B cell (primary cell): ENCODE measurements around the gene TSHZ3. TPM values are rescaled to one million over a fixed set of nuclear protein-coding genes. Genes with fewer than 3 reads are reported as not detected.

ENCODE experiments used
- ATAC-seq: fragments of 200-7000 bp; cut with Tn5 transposase; one replicate; pipeline ENCODE4 v1.10.0; 2021; ENCODE audit warnings: low read depth, mild to moderate bottlenecking, moderate number of reproducible peaks, moderate library complexity
- CTCF ChIA-PET: fragments of 350-600 bp; sonication (Branson Sonifier 250); formaldehyde crosslinking; loops from one replicate; lab custom pipeline; 2021; ENCODE audit warnings: antibody characterized with exemption, inconsistent platforms; lab: Charles Lee
- POLR2A ChIA-PET: fragments of 350-600 bp; sonication (Branson Sonifier 250); formaldehyde crosslinking; loops from one replicate; lab custom pipeline; 2021; ENCODE audit warnings: antibody characterized with exemption; lab: Charles Lee
- DNase-seq: peaks from one replicate; pipeline ENCODE4 v3.0.0; 2013
- H2AFZ ChIP-seq: 2 replicates; pipeline ENCODE4 v1.6.1; 2012; ENCODE audit warnings: mild to moderate bottlenecking, low read depth, low read length; ENCODE audit not compliant: insufficient read depth, poor library complexity, severe bottlenecking
- H3K27ac ChIP-seq, 2 donors: 1 replicate in 1 of 2; 2 replicates in 1 of 2; pipeline ENCODE4 v1.5.1; 2012 to 2013; ENCODE audit warnings: low read length in 2 of 2, mild to moderate bottlenecking in 2 of 2, moderate library complexity in 1 of 2
- H3K27me3 ChIP-seq, 4 experiments: fragments of 200-600 bp in 1 of 4; sonication (generic) in 1 of 4; replicated peaks in 1 of 4; 1 replicate in 2 of 4; 2 replicates in 2 of 4; pipeline versions ENCODE4 v1.6.1 to v1.7.0; 2013 to 2016; ENCODE audit warnings: low read length in 3 of 4, mild to moderate bottlenecking in 2 of 4, mixed read lengths in 1 of 4, moderate library complexity in 1 of 4; ENCODE audit not compliant: insufficient read depth in 4 of 4, control insufficient read depth in 3 of 4; ENCODE audit errors: control extremely low read depth in 1 of 4
- H3K36me3 ChIP-seq, 2 experiments: replicated peaks in 1 of 2; 1 replicate in 1 of 2; 2 replicates in 1 of 2; pipeline versions ENCODE4 v1.6.1 to v1.7.1; 2013; ENCODE audit warnings: low read length in 1 of 2; ENCODE audit not compliant: insufficient read depth in 2 of 2, control insufficient read depth in 1 of 2; ENCODE audit errors: control extremely low read depth in 1 of 2, extremely low read depth in 1 of 2
- H3K4me1 ChIP-seq, 2 donors: fragments of 200-600 bp in 1 of 2; sonication (generic) in 1 of 2; 1 replicate in 1 of 2; 2 replicates in 1 of 2; pipeline versions ENCODE4 v1.5.1 to v1.6.1; 2013 to 2017; ENCODE audit warnings: low read length in 2 of 2; ENCODE audit not compliant: control insufficient read depth in 2 of 2, insufficient read depth in 2 of 2
- H3K4me2 ChIP-seq: replicated peaks from 2 replicates; pipeline ENCODE3; 2012; ENCODE audit warnings: mild to moderate bottlenecking, low read depth, low read length; ENCODE audit not compliant: poor library complexity, severe bottlenecking
- H3K4me3 ChIP-seq, 5 experiments: fragments of 200-600 bp in 1 of 5; sonication (generic) in 1 of 5; 1 replicate in 3 of 5; 2 replicates in 2 of 5; pipeline versions ENCODE4 v1.5.1 to v1.7.0; 2011 to 2016; ENCODE audit warnings: low read length in 4 of 5, mild to moderate bottlenecking in 4 of 5, low read depth in 2 of 5, control low read depth in 1 of 5, moderate library complexity in 1 of 5; ENCODE audit not compliant: insufficient read depth in 1 of 5; ENCODE audit errors: control extremely low read depth in 1 of 5, extremely low read depth in 1 of 5
- H3K79me2 ChIP-seq: fragments of 200-600 bp; sonication (generic); one replicate; pipeline ENCODE4 v1.6.0; 2016; ENCODE audit warnings: low read length; ENCODE audit not compliant: control insufficient read depth, insufficient read depth
- H3K9ac ChIP-seq: fragments of 200-600 bp; sonication (generic); 2 replicates; pipeline ENCODE4 v1.6.1; 2017; ENCODE audit warnings: mild to moderate bottlenecking, low read length, moderate library complexity
- H3K9me3 ChIP-seq, 3 donors: one replicate each; pipeline versions ENCODE4 v1.6.1 to v1.7.1; 2013; ENCODE audit warnings: low read length in 2 of 3; ENCODE audit not compliant: control insufficient read depth in 2 of 3, insufficient read depth in 1 of 3; ENCODE audit errors: control extremely low read depth in 1 of 3
- H4K20me1 ChIP-seq: 2 replicates; pipeline ENCODE4 v1.6.0; 2012; ENCODE audit warnings: mild to moderate bottlenecking, low read length; ENCODE audit not compliant: insufficient read depth, control insufficient read depth, poor library complexity, severe bottlenecking
- H3K27ac Mint-ChIP-seq: one replicate; pipeline ENCODE4 v1.8.0; 2021; ENCODE audit warnings: mixed read lengths
- H3K27me3 Mint-ChIP-seq: one replicate; pipeline ENCODE4 v1.8.0; 2021; ENCODE audit warnings: mixed read lengths
- H3K4me1 Mint-ChIP-seq: one replicate; pipeline ENCODE4 v1.8.0; 2021; ENCODE audit warnings: mixed read lengths
- H3K4me3 Mint-ChIP-seq: one replicate; pipeline ENCODE4 v1.8.0; 2021; ENCODE audit warnings: mixed read lengths
- H3K9me3 Mint-ChIP-seq: one replicate; pipeline ENCODE4 v1.8.0; 2022; ENCODE audit warnings: mixed read lengths; ENCODE audit not compliant: insufficient read depth
- CTCF ChIP-seq: fragments of 200-600 bp; IDR thresholded peaks from one replicate; pipeline ENCODE4 v1.8.0; 2022; ENCODE audit warnings: antibody characterized with exemption, mild to moderate bottlenecking
- EZH2 ChIP-seq: IDR thresholded peaks from 2 replicates; pipeline ENCODE4 v1.6.1; 2012; ENCODE audit warnings: borderline replicate concordance, low read depth, mild to moderate bottlenecking, moderate library complexity, low read length; ENCODE audit not compliant: insufficient read depth, poor library complexity, severe bottlenecking
- WGBS: methylation state at CpG from one replicate; pipeline ENCODE4 v1.1.5; 2013; ENCODE audit warnings: missing lambda C conversion rate; ENCODE audit not compliant: insufficient coverage; 5-methylcytosine and 5-hydroxymethylcytosine counted together
- intact Hi-C: fragments of 100-400 bp; cut with micrococcal nuclease; formaldehyde crosslinking; loops from one replicate; pipeline ENCODE4 v1.10.0; 2022
- polyA plus RNA-seq: library from polyadenylated mRNA; depleted of rRNA; stranded (reverse); fragments of >200 nt; gene quantifications from 2 replicates; pipeline ENCODE4 v1.2.3, GENCODE V29; 2012
- total RNA-seq, 2 donors: library from RNA; stranded (reverse); fragments of 120-200 nt in 1 of 2; gene quantifications; 1 replicate in 1 of 2; 2 replicates in 1 of 2; pipeline versions ENCODE4 v1.2.3 to v1.2.4, GENCODE V29; 2013 to 2022

Gene TSHZ3
- total and polyA plus RNA-seq, 2 donors (not counting 1 experiment from before 2014, with no cell fraction given) = 0.03 to 0.34 TPM

GRCh38 chr19:31347354-31347753 lies 1.9 kb downstream of the TSHZ3 start:
- ChIA-PET CTCF (no interaction called here), POLR2A (no interaction called here)
- intact Hi-C loops = no loop called here
- Histone ChIP-seq H3K27ac (no peak overlapping the region), H3K36me3 (no peaks in the 10 kb centered on the region), H3K79me2 (no peaks in the 10 kb centered on the region), H3K9ac (no peak overlapping the region), H4K20me1 (no peaks in the 10 kb centered on the region), H3K9me3 (peaks cover 0 to 14% (median 0%) of the 10 kb centered on the region in 3 donors), H3K4me3 (no peak overlapping the region), H3K4me2 (no peak overlapping the region), H3K27me3 (peaks cover 0 to 43% (median 22%) of the 10 kb centered on the region in 4 experiments), H3K4me1 (peaks cover 5 to 24% of the 10 kb centered on the region in 2 donors), H2AFZ (no peak overlapping the region)
- no peaks in the 10 kb centered on the region for H3K9me3 Mint-ChIP-seq
- peak overlapping the region; percentile 69 for H3K4me3 Mint-ChIP-seq
- TF ChIP-seq EZH2 (no peak), CTCF (no peak)
- peaks cover 16% of the 10 kb centered on the region for H3K4me1 Mint-ChIP-seq
- no peak for DNase-seq
- H3K27ac Mint-ChIP-seq = no peak overlapping the region
- peaks cover 34% of the 10 kb centered on the region for H3K27me3 Mint-ChIP-seq
- ATAC-seq = no peak
- WGBS = no CpG with 5 or more reads among the region's 3 CpGs

- intact Hi-C loops = no loop called here
- no peak overlapping the region for H3K4me2 ChIP-seq
- no peak overlapping the region for H2AFZ ChIP-seq
- no peak overlapping the region for H3K27ac ChIP-seq
- Mint-ChIP-seq H3K27ac (no peak overlapping the region), H3K9me3 (no peaks in the 10 kb centered on the region), H3K27me3 (peaks cover 32% of the 10 kb centered on the region), H3K4me1 (peaks cover 12% of the 10 kb centered on the region), H3K4me3 (no peak overlapping the region)
- WGBS = 96% methylated on average over 5 of the region's 8 CpGs
- no peaks in the 10 kb centered on the region for H3K36me3 ChIP-seq
- TF ChIP-seq EZH2 = no peak
- no peak for TF ChIP-seq CTCF
- no peak for ATAC-seq
- DNase-seq = no peak
- peaks cover 0 to 34% (median 16%) of the 10 kb centered on the region in 4 experiments for H3K27me3 ChIP-seq
- ChIA-PET CTCF (no interaction called here), POLR2A (no interaction called here)
- peaks cover 0 to 5% (median 0%) of the 10 kb centered on the region in 3 donors for H3K9me3 ChIP-seq
- peaks cover 5 to 15% of the 10 kb centered on the region in 2 donors for H3K4me1 ChIP-seq
- no peaks in the 10 kb centered on the region for H4K20me1 ChIP-seq
- H3K4me3 ChIP-seq = no peak overlapping the region
- no peak overlapping the region for H3K9ac ChIP-seq
- H3K79me2 ChIP-seq = no peaks in the 10 kb centered on the region
Observed at GRCh38 chr19:31346184-31347059, 2.8 kb downstream of the TSHZ3 start.
